A549 (cell line): ENCODE measurements around the gene EPN3. TPM values are rescaled to one million over a fixed set of nuclear protein-coding genes. Genes with fewer than 3 reads are reported as not detected.

Experiments used
- ATAC-seq, 2 experiments: fragments of 200-7000 bp in 1 of 2; fragments of >200 bp in 1 of 2; cut with Nextera tagmentation in 1 of 2; cut with Tn5 transposase in 1 of 2; 3 replicates each; pipeline versions ENCODE4 v1.8.0 to v1.9.1; 2018 to 2020; ENCODE audit warnings: mild to moderate bottlenecking in 1 of 2, moderate library complexity in 1 of 2
- CTCF ChIA-PET: fragments of 300-600 bp; sonication (Branson Sonifier 250); formaldehyde crosslinking; extraction: SDS; loops from one replicate; lab custom pipeline; 2021; ENCODE audit warnings: antibody characterized with exemption, inconsistent platforms; lab: Yijun Ruan, JAX
- POLR2A ChIA-PET: fragments of 350-600 bp; formaldehyde crosslinking; extraction: SDS; loops from one replicate; lab custom pipeline; 2021; ENCODE audit warnings: antibody characterized with exemption, inconsistent platforms; lab: Yijun Ruan, JAX
- DNase-seq, 2 experiments: peaks; one replicate each; pipeline versions ENCODE4 v3.0.0 to v3.0.0-alpha.2; 2011 to 2016; ENCODE audit warnings: low read depth in 1 of 2, low spot score in 1 of 2
- FAIRE-seq: peaks from 2 replicates; lab custom pipeline; 2011; peaks lifted over from hg19 to GRCh38; lab: Jason Lieb, UNC
- H3K27ac ChIP-seq, 2 experiments: fragments of >200 bp; sonication (Bioruptor Twin); formaldehyde crosslinking; 3 replicates each; pipeline ENCODE4 v1.5.1; 2016 to 2017
- H3K4me1 ChIP-seq: fragments of >200 bp; sonication (Bioruptor Twin); formaldehyde crosslinking; 3 replicates; pipeline ENCODE4 v1.6.1; 2016
- H3K4me2 ChIP-seq: fragments of >200 bp; sonication (Bioruptor Twin); formaldehyde crosslinking; 3 replicates; pipeline ENCODE4 v1.6.1; 2016
- H3K4me3 ChIP-seq: fragments of >200 bp; sonication (Bioruptor Twin); formaldehyde crosslinking; 3 replicates; pipeline ENCODE4 v1.5.1; 2016
- H3K9me3 ChIP-seq: fragments of >200 bp; sonication (Bioruptor Twin); formaldehyde crosslinking; 3 replicates; pipeline ENCODE4 v1.6.1; 2016
- BHLHE40 ChIP-seq: IDR thresholded peaks from 2 replicates; pipeline ENCODE4 v1.6.1; 2012; ENCODE audit warnings: low read depth, low read length, inconsistent platforms
- CBX2 ChIP-seq: fragments of 200-600 bp; sonication (generic); IDR thresholded peaks from 2 replicates; pipeline ENCODE4 v1.6.1; 2016; ENCODE audit warnings: low read depth, mild to moderate bottlenecking, borderline replicate concordance
- CEBPB ChIP-seq, 2 experiments: fragments of >200 bp in 1 of 2; sonication (Bioruptor Twin) in 1 of 2; formaldehyde crosslinking in 1 of 2; IDR thresholded peaks; 2 replicates each; pipeline ENCODE4 v1.6.1; 2012 to 2016
- CHD2 ChIP-seq: fragments of 150-350 bp; IDR thresholded peaks from 2 replicates; pipeline ENCODE4 v1.6.1; 2014; ENCODE audit warnings: low read length; ENCODE audit not compliant: partially characterized antibody
- ESRRA ChIP-seq: fragments of 150-350 bp; IDR thresholded peaks from 2 replicates; pipeline ENCODE4 v1.6.1; 2014; ENCODE audit warnings: mild to moderate bottlenecking, low read length, borderline replicate concordance
- FOXS1 ChIP-seq: fragments of 250-450 bp; sonication (Bioruptor Pico); IDR thresholded peaks from 2 replicates; pipeline ENCODE4 v1.5.0; 2020; ENCODE audit warnings: mild to moderate bottlenecking, moderate library complexity
- HDAC2 ChIP-seq: fragments of 200-600 bp; sonication (generic); IDR thresholded peaks from 2 replicates; pipeline ENCODE4 v1.6.1; 2016
- HOXB13 ChIP-seq: fragments of 250-450 bp; sonication (Bioruptor Pico); IDR thresholded peaks from 2 replicates; pipeline ENCODE4 v1.5.0; 2020; ENCODE audit warnings: low read depth, mild to moderate bottlenecking, moderate library complexity
- JUN ChIP-seq, 2 experiments: fragments of >200 bp; sonication (Bioruptor Twin); formaldehyde crosslinking; IDR thresholded peaks; 2 replicates in 1 of 2; 3 replicates in 1 of 2; pipeline ENCODE4 v1.6.1; 2016 to 2017
- MAFK ChIP-seq: fragments of 450-650 bp; IDR thresholded peaks from 2 replicates; pipeline ENCODE4 v1.6.1; 2014; ENCODE audit not compliant: partially characterized antibody
- MAZ ChIP-seq: fragments of 150-350 bp; IDR thresholded peaks from 2 replicates; pipeline ENCODE4 v1.6.1; 2014; ENCODE audit warnings: antibody characterized with exemption, low read depth, low read length, borderline replicate concordance
- MYC ChIP-seq: IDR thresholded peaks from 2 replicates; pipeline ENCODE4 v1.6.1; 2012; ENCODE audit warnings: mild to moderate bottlenecking, inconsistent platforms, low read length, improper control_type of control experiment, borderline replicate concordance
- NFE2L2 ChIP-seq: fragments of 150-350 bp; conservative IDR thresholded peaks from 2 replicates; pipeline ENCODE4 v1.6.1; 2014; ENCODE audit warnings: low read length
- POLR2AphosphoS2 ChIP-seq: conservative IDR thresholded peaks from 2 replicates; pipeline ENCODE4 v1.6.1; 2012; ENCODE audit warnings: low read length, improper control_type of control experiment, inconsistent platforms
- RAD21 ChIP-seq, 2 experiments: fragments of >200 bp in 1 of 2; sonication (Bioruptor Twin) in 1 of 2; formaldehyde crosslinking in 1 of 2; IDR thresholded peaks in 1 of 2; conservative IDR thresholded peaks in 1 of 2; 2 replicates in 1 of 2; 3 replicates in 1 of 2; pipeline ENCODE4 v1.6.1; 2012 to 2018; ENCODE audit warnings: inconsistent platforms in 1 of 2
- RARB ChIP-seq: fragments of 250-450 bp; sonication (Bioruptor Pico); IDR thresholded peaks from 2 replicates; pipeline ENCODE4 v1.8.0; 2021; ENCODE audit warnings: mild to moderate bottlenecking, moderate library complexity
- RCOR1 ChIP-seq: fragments of 150-350 bp; IDR thresholded peaks from 2 replicates; pipeline ENCODE4 v1.6.1; 2014; ENCODE audit warnings: antibody characterized with exemption, low read length, low read depth
- TFCP2L1 ChIP-seq: fragments of 250-450 bp; sonication (Bioruptor Pico); IDR thresholded peaks from 2 replicates; pipeline ENCODE4 v1.5.0; 2021; ENCODE audit warnings: mild to moderate bottlenecking
- TP53 ChIP-seq: fragments of 250-450 bp; sonication (Bioruptor Pico); IDR thresholded peaks from 2 replicates; pipeline ENCODE4 v1.5.0; 2021; ENCODE audit warnings: mild to moderate bottlenecking, moderate library complexity
- ZC3H11A ChIP-seq: fragments of 450-650 bp; IDR thresholded peaks from 2 replicates; pipeline ENCODE4 v1.6.1; 2014; ENCODE audit warnings: antibody characterized with exemption, mild to moderate bottlenecking
- ZFP36 ChIP-seq: fragments of 450-650 bp; IDR thresholded peaks from 2 replicates; pipeline ENCODE4 v1.6.1; 2014; ENCODE audit warnings: borderline replicate concordance; ENCODE audit not compliant: partially characterized antibody
- WGBS: methylation state at CpG from one replicate; pipeline ENCODE4 v1.1.6; 2017; ENCODE audit errors: missing lambda C conversion rate; 5-methylcytosine and 5-hydroxymethylcytosine counted together
- polyA plus RNA-seq, 4 experiments: library from polyadenylated mRNA; depleted of rRNA in 3 of 4; stranded (reverse); fragments of >200 nt; fragmentation: RNase III in 1 of 4; extraction: RNeasy Plus Mini Kit Qiagen cat#74134 plus additional on column Dnase treatment in 1 of 4; gene quantifications; 2 replicates in 3 of 4; 3 replicates in 1 of 4; pipeline ENCODE4 v1.2.3, GENCODE V29; 2011 to 2017
- TF ChIP-seq, protein P1 (sequence below): fragments of 450-650 bp; IDR thresholded peaks from 2 replicates; pipeline ENCODE4 v1.6.1; 2014; ENCODE audit warnings: antibody characterized with exemption
- TF ChIP-seq, protein P2 (sequence below): fragments of >200 bp; sonication (Bioruptor Twin); formaldehyde crosslinking; IDR thresholded peaks from 3 replicates; pipeline ENCODE4 v1.5.1; 2016
- TF ChIP-seq, protein P3 (sequence below): fragments of >200 bp; sonication (Bioruptor Twin); formaldehyde crosslinking; IDR thresholded peaks from 2 replicates; pipeline ENCODE4 v1.6.1; 2016
- TF ChIP-seq, protein P4 (sequence below): IDR thresholded peaks from 2 replicates; pipeline ENCODE4 v1.6.1; 2012; ENCODE audit warnings: low read depth, borderline replicate concordance

EPN3 gene
- polyA plus RNA-seq, 2 of the 4 experiments (the other 2 are of a cell fraction), result 0.13 to 0.18 TPM

DNA sequence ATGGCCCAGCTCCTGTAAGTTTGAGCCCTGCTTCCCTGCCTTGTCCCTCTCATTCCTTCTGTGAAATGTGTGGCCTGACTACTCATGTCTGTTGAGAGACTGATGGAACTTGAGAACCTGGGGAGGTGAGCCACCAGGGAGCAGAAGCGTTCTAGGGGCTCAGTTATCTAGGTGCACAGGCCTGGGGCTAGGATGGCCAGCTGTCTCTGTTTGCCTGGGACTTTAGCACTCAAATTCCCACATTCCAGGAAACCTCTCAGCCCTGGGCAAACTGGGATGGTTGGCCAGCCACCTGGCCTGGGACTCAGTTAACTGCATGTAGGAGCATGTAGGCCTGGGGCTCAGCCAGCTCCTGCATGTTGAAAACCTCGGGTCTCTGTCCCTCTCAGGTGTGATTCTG is 9.3 kb upstream of the EPN3 start:
- WGBS, result 40% methylated on average over 2 of the region's 2 CpGs
- Histone ChIP-seq H3K4me1 (no peaks in the 10 kb centered on the region), H3K27ac (no peak overlapping the region), H3K4me3 (no peak overlapping the region), H3K4me2 (no peak overlapping the region), H3K9me3 (no peaks in the 10 kb centered on the region)
- ATAC-seq, result no peak
- ChIA-PET CTCF (interaction anchor here (0.8 to 2.6 kb wide), 7 partner anchors 18 to 329 kb away, joined by 3 to 12 read pairs (median 5); partner anchors contain the start of gene RSAD1), POLR2A (no interaction called here)
- TF ChIP-seq CEBPB (IDR thresholded peaks at IDR 0.05) (no peak), TFCP2L1 (CRISPR knock-in tag) (no peak), RARB (CRISPR knock-in tag) (no peak), MAFK (no peak), CBX2 (no peak), NFE2L2 (no peak), MAZ (no peak), POLR2AphosphoS2 (no peak), HDAC2 (no peak), BHLHE40 (no peak), RCOR1 (no peak), MYC (no peak)
- TF ChIP-seq, protein P1, sequence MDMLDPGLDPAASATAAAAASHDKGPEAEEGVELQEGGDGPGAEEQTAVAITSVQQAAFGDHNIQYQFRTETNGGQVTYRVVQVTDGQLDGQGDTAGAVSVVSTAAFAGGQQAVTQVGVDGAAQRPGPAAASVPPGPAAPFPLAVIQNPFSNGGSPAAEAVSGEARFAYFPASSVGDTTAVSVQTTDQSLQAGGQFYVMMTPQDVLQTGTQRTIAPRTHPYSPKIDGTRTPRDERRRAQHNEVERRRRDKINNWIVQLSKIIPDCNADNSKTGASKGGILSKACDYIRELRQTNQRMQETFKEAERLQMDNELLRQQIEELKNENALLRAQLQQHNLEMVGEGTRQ, result no peak
- TF ChIP-seq, protein P2, sequence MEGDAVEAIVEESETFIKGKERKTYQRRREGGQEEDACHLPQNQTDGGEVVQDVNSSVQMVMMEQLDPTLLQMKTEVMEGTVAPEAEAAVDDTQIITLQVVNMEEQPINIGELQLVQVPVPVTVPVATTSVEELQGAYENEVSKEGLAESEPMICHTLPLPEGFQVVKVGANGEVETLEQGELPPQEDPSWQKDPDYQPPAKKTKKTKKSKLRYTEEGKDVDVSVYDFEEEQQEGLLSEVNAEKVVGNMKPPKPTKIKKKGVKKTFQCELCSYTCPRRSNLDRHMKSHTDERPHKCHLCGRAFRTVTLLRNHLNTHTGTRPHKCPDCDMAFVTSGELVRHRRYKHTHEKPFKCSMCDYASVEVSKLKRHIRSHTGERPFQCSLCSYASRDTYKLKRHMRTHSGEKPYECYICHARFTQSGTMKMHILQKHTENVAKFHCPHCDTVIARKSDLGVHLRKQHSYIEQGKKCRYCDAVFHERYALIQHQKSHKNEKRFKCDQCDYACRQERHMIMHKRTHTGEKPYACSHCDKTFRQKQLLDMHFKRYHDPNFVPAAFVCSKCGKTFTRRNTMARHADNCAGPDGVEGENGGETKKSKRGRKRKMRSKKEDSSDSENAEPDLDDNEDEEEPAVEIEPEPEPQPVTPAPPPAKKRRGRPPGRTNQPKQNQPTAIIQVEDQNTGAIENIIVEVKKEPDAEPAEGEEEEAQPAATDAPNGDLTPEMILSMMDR, result no peak
- DNase-seq, result no peak
- FAIRE-seq, result no peak

DNA sequence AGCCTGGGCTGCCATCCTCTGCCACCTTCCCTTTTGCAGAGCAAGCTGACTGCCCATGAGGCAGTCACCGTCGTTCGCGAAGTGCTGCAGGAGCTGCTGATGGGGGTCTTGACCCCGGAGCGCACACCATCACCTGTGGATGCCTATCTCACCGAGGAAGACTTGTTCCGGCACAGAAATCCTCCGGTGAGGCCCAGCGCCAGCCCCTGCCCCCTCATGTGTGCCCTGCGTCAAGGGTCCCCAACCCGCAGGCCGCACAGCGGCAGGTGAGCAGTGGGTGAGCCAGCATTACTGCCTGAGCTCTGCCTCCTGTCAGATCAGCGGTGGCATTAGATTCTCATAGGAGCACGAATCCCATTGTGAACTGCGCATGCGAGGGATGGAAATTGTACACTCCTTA is 7.7 kb upstream of the EPN3 start:
- POLR2A ChIA-PET, result no interaction called here
- TF ChIP-seq, protein P3, sequence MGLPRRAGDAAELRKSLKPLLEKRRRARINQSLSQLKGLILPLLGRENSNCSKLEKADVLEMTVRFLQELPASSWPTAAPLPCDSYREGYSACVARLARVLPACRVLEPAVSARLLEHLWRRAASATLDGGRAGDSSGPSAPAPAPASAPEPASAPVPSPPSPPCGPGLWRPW, result no peak
- no peak for TF ChIP-seq RCOR1
- no peak for TF ChIP-seq JUN (IDR thresholded peaks at IDR 0.05)
- TF ChIP-seq HOXB13, result no peak
- TF ChIP-seq CHD2, result no peak
- TF ChIP-seq CEBPB (IDR thresholded peaks at IDR 0.05), result no peak
- no peak for TF ChIP-seq TP53 (CRISPR knock-in tag)
- TF ChIP-seq NFE2L2, result no peak
- TF ChIP-seq CBX2, result no peak
- no peak for TF ChIP-seq ZC3H11A
- TF ChIP-seq FOXS1 (CRISPR knock-in tag), result no peak
- no peak for TF ChIP-seq ZFP36
- TF ChIP-seq, protein P4, sequence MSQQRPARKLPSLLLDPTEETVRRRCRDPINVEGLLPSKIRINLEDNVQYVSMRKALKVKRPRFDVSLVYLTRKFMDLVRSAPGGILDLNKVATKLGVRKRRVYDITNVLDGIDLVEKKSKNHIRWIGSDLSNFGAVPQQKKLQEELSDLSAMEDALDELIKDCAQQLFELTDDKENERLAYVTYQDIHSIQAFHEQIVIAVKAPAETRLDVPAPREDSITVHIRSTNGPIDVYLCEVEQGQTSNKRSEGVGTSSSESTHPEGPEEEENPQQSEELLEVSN, result no peak
- no peak for TF ChIP-seq RAD21 (conservative IDR thresholded peaks at IDR 0.05 in 1 of 2, IDR thresholded peaks at IDR 0.05 in 1 of 2)
- no peak for TF ChIP-seq ESRRA
- TF ChIP-seq, all 56 proteins: peak for 0
- H3K9me3 ChIP-seq, result no peaks in the 10 kb centered on the region
- FAIRE-seq (no peak), DNase-seq (no peak), ATAC-seq (no peak)
- H3K4me3 ChIP-seq, result no peak overlapping the region
- no peak overlapping the region for H3K4me2 ChIP-seq
- no peak overlapping the region for H3K27ac ChIP-seq
- no peaks in the 10 kb centered on the region for H3K4me1 ChIP-seq
- CTCF ChIA-PET, result interaction anchor here (1.1 to 2.8 kb wide), 4 partner anchors 8 to 46 kb away, joined by 3 to 6 read pairs (median 5); partner anchors contain the start of genes EPN3 and RSAD1
- WGBS, result 89% methylated on average over 18 of the region's 18 CpGs
